DOHH2 (cell line): ENCODE results near the gene SNCAIP.

Source experiments
- H3F3A ChIP-seq: fragments of 200-600 bp; sonication (generic), shearing (Covaris generic); 2 replicates; pipeline ENCODE4 v1.6.0; 2016; ENCODE audit warnings: antibody characterized with exemption, mild to moderate bottlenecking; ENCODE audit not compliant: control insufficient read depth, insufficient read depth
- H3K27ac ChIP-seq: fragments of 200-600 bp; sonication (generic); 2 replicates; pipeline ENCODE4 v1.5.1; 2014; ENCODE audit warnings: low read depth, mild to moderate bottlenecking, low read length, moderate library complexity
- H3K27me3 ChIP-seq: fragments of 200-600 bp; sonication (generic); 2 replicates; pipeline ENCODE4 v1.6.1; 2014; ENCODE audit warnings: mild to moderate bottlenecking, low read length, mixed read lengths; ENCODE audit not compliant: control insufficient read depth
- H3K36me3 ChIP-seq: fragments of 200-600 bp; sonication (generic); 2 replicates; pipeline ENCODE4 v1.6.1; 2014; ENCODE audit warnings: mild to moderate bottlenecking, low read length, moderate library complexity, mixed read lengths; ENCODE audit not compliant: control insufficient read depth
- H3K4me1 ChIP-seq: fragments of 200-600 bp; sonication (generic); 2 replicates; pipeline ENCODE4 v1.6.1; 2014; ENCODE audit warnings: mild to moderate bottlenecking, low read length, mixed read lengths; ENCODE audit not compliant: control insufficient read depth
- H3K4me2 ChIP-seq: fragments of 200-600 bp; sonication (generic); 2 replicates; pipeline ENCODE4 v1.6.0; 2014; ENCODE audit warnings: mild to moderate bottlenecking, low read length, moderate library complexity
- H3K4me3 ChIP-seq: fragments of 200-600 bp; sonication (generic); 2 replicates; pipeline ENCODE4 v1.5.1; 2014; ENCODE audit warnings: mild to moderate bottlenecking, low read length, mixed read lengths
- H3K79me2 ChIP-seq: fragments of 200-600 bp; sonication (generic); 2 replicates; pipeline ENCODE4 v1.6.1; 2014; ENCODE audit warnings: mild to moderate bottlenecking, low read length, mixed read lengths; ENCODE audit not compliant: control insufficient read depth
- H3K9me2 ChIP-seq: fragments of 200-600 bp; sonication (generic); replicated peaks from 2 replicates; pipeline ENCODE4 v1.6.1; 2014; ENCODE audit warnings: mild to moderate bottlenecking, low read length, mixed read lengths; ENCODE audit not compliant: control insufficient read depth
- H3K9me3 ChIP-seq: fragments of 200-600 bp; sonication (generic); 2 replicates; pipeline ENCODE4 v1.6.1; 2014; ENCODE audit warnings: antibody characterized with exemption, low read length, mixed read lengths; ENCODE audit not compliant: control insufficient read depth, insufficient read depth
- H4K20me1 ChIP-seq: fragments of 200-600 bp; sonication (generic); 2 replicates; pipeline ENCODE4 v1.6.0; 2014; ENCODE audit warnings: low read depth, mild to moderate bottlenecking, antibody characterized with exemption, low read length, moderate library complexity; ENCODE audit not compliant: control insufficient read depth, insufficient read depth
- CTCF ChIP-seq: fragments of 200-600 bp; sonication (generic); IDR thresholded peaks from one replicate; pipeline ENCODE4 v1.5.1; 2014; ENCODE audit warnings: antibody characterized with exemption, mild to moderate bottlenecking, low read depth, low read length; ENCODE audit not compliant: poor library complexity, severe bottlenecking
- EZH2phosphoT487 ChIP-seq: fragments of 200-600 bp; sonication (generic); IDR thresholded peaks from 2 replicates; pipeline ENCODE4 v1.6.1; 2017; ENCODE audit warnings: borderline replicate concordance, mild to moderate bottlenecking, antibody characterized with exemption, low read length, moderate library complexity, mixed read lengths

SNCAIP gene

DNA sequence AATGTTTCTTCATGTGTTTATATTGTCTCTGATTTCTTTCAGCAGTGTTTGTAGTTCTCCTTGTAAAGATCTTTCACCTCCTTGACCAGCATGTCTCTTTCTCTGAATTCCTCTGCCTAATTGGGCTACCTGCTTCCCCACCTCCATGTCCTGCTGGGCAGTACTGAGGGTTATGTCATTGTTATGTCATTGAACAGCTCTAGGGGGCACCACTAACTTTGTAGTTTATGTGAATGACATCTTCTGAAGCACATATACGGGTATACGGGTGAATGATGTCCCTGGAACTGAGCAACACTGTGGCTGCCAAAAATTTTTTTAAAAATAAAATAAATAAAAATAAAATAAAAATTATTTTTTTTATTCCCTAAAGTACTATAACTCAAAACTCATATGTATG lies 16.9 kb upstream of the SNCAIP start:
- Histone ChIP-seq H3K4me3 (no peak overlapping the region), H3K36me3 (no peaks in the 10 kb centered on the region), H3K4me1 (no peaks in the 10 kb centered on the region), H3K27me3 (no peaks in the 10 kb centered on the region), H3F3A (no peaks in the 10 kb centered on the region), H4K20me1 (no peaks in the 10 kb centered on the region), H3K79me2 (no peaks in the 10 kb centered on the region), H3K27ac (no peak overlapping the region), H3K4me2 (no peak overlapping the region), H3K9me2 (no peaks in the 10 kb centered on the region), H3K9me3 (no peaks in the 10 kb centered on the region)
- TF ChIP-seq CTCF (peak; percentile 23), EZH2phosphoT487 (no peak)

DNA sequence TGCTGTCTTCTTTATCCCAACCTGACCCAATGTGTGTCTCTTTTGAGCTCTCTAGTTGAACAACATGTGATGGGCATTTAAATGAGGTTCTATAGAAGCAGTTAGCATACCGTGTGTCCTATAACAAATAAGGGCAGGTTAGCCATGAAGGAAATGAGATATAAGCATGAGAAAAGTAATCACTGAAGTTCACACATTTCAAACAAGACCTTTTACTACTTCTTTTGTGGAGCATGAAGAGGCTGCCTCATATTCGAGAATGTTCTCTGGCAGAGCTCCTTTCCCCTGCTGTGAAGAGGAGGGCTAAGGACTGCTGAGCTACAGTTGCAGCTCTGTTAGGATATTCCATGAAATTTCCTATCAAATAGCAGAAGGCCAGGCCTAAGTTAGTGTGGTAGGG lies 15.2 kb upstream of the SNCAIP start:
- Histone ChIP-seq H3K27ac (no peak overlapping the region), H3K4me3 (no peak overlapping the region), H3K27me3 (no peaks in the 10 kb centered on the region), H4K20me1 (no peaks in the 10 kb centered on the region), H3K79me2 (no peaks in the 10 kb centered on the region), H3F3A (no peaks in the 10 kb centered on the region), H3K4me2 (no peak overlapping the region), H3K9me2 (no peaks in the 10 kb centered on the region), H3K36me3 (no peaks in the 10 kb centered on the region), H3K4me1 (no peaks in the 10 kb centered on the region), H3K9me3 (no peaks in the 10 kb centered on the region)
- TF ChIP-seq CTCF (no peak), EZH2phosphoT487 (no peak)

GRCh38 chr5:122297587-122298298 lies 14.3 kb upstream of the SNCAIP start:
- Histone ChIP-seq H3F3A (no peaks in the 10 kb centered on the region), H3K27ac (no peak overlapping the region), H3K4me3 (no peak overlapping the region), H3K9me2 (no peaks in the 10 kb centered on the region), H3K36me3 (no peaks in the 10 kb centered on the region), H4K20me1 (no peaks in the 10 kb centered on the region), H3K4me2 (no peak overlapping the region), H3K27me3 (no peaks in the 10 kb centered on the region), H3K79me2 (no peaks in the 10 kb centered on the region), H3K9me3 (no peaks in the 10 kb centered on the region), H3K4me1 (no peaks in the 10 kb centered on the region)
- TF ChIP-seq CTCF, result no peak
- no peak for TF ChIP-seq EZH2phosphoT487
